ENCODE results near the gene MTSS2. TPM values are rescaled to one million over a fixed set of nuclear protein-coding genes. Genes with fewer than 3 reads are reported as not detected.

Gene MTSS2
- total and polyA plus RNA-seq, 12 donors: 11.6 to 145 (median 73.9) TPM

- peak in 1 of 7 donors; percentile 15 for DNase-seq
- Histone ChIP-seq H3K4me3 (no peak overlapping the region), H3K9me3 (replicated peaks in 1 of 3) (no peaks in the 10 kb centered on the region), H3K27me3 (no peaks in the 10 kb centered on the region), H3K4me1 (replicated peaks in 1 of 2) (no peaks in the 10 kb centered on the region), H3K36me3 (replicated peaks in 1 of 2) (peaks cover 0 to 80% of the 10 kb centered on the region in 2 donors), H3K27ac (no peak overlapping the region)
- 84 to 87% (median 85%) methylated on average over 22 of the region's 22 CpGs for WGBS, 4 donors
- intact Hi-C loops (cut with DNase I): no loop called here
- no peak for TF ChIP-seq CTCF (IDR thresholded peaks at IDR 0.05)
- TF ChIP-seq POLR2A (IDR thresholded peaks at IDR 0.05): no peak
These were observed 19.8 kb downstream of the MTSS2 start for GRCh38 chr16:70665806-70666735.

- Histone ChIP-seq H3K4me1 (replicated peaks in 1 of 2) (no peaks in the 10 kb centered on the region), H3K27me3 (no peaks in the 10 kb centered on the region), H3K9me3 (replicated peaks in 1 of 3) (no peaks in the 10 kb centered on the region), H3K27ac (no peak overlapping the region), H3K36me3 (replicated peaks in 1 of 2) (peaks cover 0 to 71% of the 10 kb centered on the region in 2 donors), H3K4me3 (no peak overlapping the region)
- TF ChIP-seq POLR2A (IDR thresholded peaks at IDR 0.05) (no peak), CTCF (IDR thresholded peaks at IDR 0.05) (no peak)
- intact Hi-C loops (cut with DNase I): no loop called here
- 67 to 95% (median 85%) methylated on average over 6 to 14 of the region's 14 CpGs for WGBS, 4 donors
- no peak for DNase-seq
These were observed 20.6 kb downstream of the MTSS2 start for GRCh38 chr16:70665113-70665694.

GRCh38 chr16:70664325-70665112 is 21.3 kb downstream of the MTSS2 start:
- DNase-seq: no peak
- peaks cover 0 to 65% of the 10 kb centered on the region in 2 donors for H3K36me3 ChIP-seq (replicated peaks in 1 of 2)
- TF ChIP-seq POLR2A (IDR thresholded peaks at IDR 0.05) (no peak), CTCF (IDR thresholded peaks at IDR 0.05) (no peak)
- no peak overlapping the region for H3K4me3 ChIP-seq
- H3K9me3 ChIP-seq (replicated peaks in 1 of 3): no peaks in the 10 kb centered on the region
- H3K27ac ChIP-seq: no peak overlapping the region
- 83 to 95% (median 90%) methylated on average over 8 to 39 of the region's 39 CpGs for WGBS, 4 donors
- no peaks in the 10 kb centered on the region for H3K27me3 ChIP-seq
- intact Hi-C loops (cut with DNase I): no loop called here
- H3K4me1 ChIP-seq (replicated peaks in 1 of 2): no peaks in the 10 kb centered on the region

Measured in adrenal gland (tissue), 12 donors.